Naive thymus-derived CD8-positive, alpha-beta T cell (primary cell): Measurements from ENCODE around the gene STXBP5L. TPM values are rescaled to one million over a fixed set of nuclear protein-coding genes. Genes with fewer than 3 reads are reported as not detected.
"Not testable (repeated sequence)": the region's sequence is repeated elsewhere in the genome, so short reads cannot be mapped to it uniquely, and the experiment has no call there.

Source experiments
- ATAC-seq, 2 donors: fragments of 150-1000 bp; cut with Tn5 transposase in 1 of 2; sonication (Bioruptor Pico), chemical (Tn5 transposase) in 1 of 2; 1 replicate in 1 of 2; 2 replicates in 1 of 2; pipeline ENCODE4 v1.10.0; 2021; ENCODE audit warnings: mild to moderate bottlenecking in 2 of 2, moderate library complexity in 2 of 2
- POLR2A ChIA-PET: fragments of 350-600 bp; sonication (Branson Sonifier 250); formaldehyde crosslinking; loops from one replicate; lab custom pipeline; 2021; ENCODE audit warnings: antibody characterized with exemption; lab: Charles Lee
- DNase-seq, 10 donors: peaks; one replicate each; pipeline versions ENCODE4 v3.0.0 to v3.0.0-alpha.2; 2020 to 2022
- H3K27ac Mint-ChIP-seq, 10 donors: one replicate each; pipeline ENCODE4 v1.8.0; 2020 to 2022; ENCODE audit warnings: mild to moderate bottlenecking in 10 of 10, mixed read lengths in 10 of 10, moderate library complexity in 4 of 10, inconsistent platforms in 1 of 10
- H3K27me3 Mint-ChIP-seq, 5 donors: one replicate each; pipeline ENCODE4 v1.8.0; 2021 to 2022; ENCODE audit warnings: mixed read lengths in 5 of 5
- H3K36me3 Mint-ChIP-seq, 3 donors: one replicate each; pipeline ENCODE4 v1.8.0; 2020 to 2022; ENCODE audit warnings: mixed read lengths in 3 of 3, mild to moderate bottlenecking in 2 of 3, inconsistent platforms in 1 of 3
- H3K4me1 Mint-ChIP-seq, 4 donors: one replicate each; pipeline ENCODE4 v1.8.0; 2021 to 2022; ENCODE audit warnings: mixed read lengths in 4 of 4
- H3K4me3 Mint-ChIP-seq, 10 donors: one replicate each; pipeline ENCODE4 v1.8.0; 2020 to 2022; ENCODE audit warnings: mild to moderate bottlenecking in 10 of 10, mixed read lengths in 10 of 10, moderate library complexity in 6 of 10, inconsistent platforms in 1 of 10
- H3K9me3 Mint-ChIP-seq, 9 donors: one replicate each; pipeline ENCODE4 v1.8.0; 2020 to 2022; ENCODE audit warnings: mixed read lengths in 9 of 9, mild to moderate bottlenecking in 3 of 9, inconsistent platforms in 1 of 9, moderate library complexity in 1 of 9
- polyA plus RNA-seq, 3 donors: library from polyadenylated mRNA; unstranded; fragments of 300-500 nt; fragmentation: Illumina TruSeq; gene quantifications; one replicate each; pipeline ENCODE4 v1.2.3, GENCODE V29; 2021
- total RNA-seq, 8 experiments: library from RNA in 2 of 8; stranded (reverse) in 2 of 8; gene quantifications; one replicate each; pipeline ENCODE4 v1.2.3 and lab custom pipeline; 2021 to 2026

The STXBP5L gene
- total and polyA plus RNA-seq, 5 experiments from 2014 or later = not detected

GRCh38 chr3:121295452-121295851 is 387.4 kb downstream of the STXBP5L start:
- Mint-ChIP-seq H3K27ac (no peak overlapping the region), H3K4me1 (no peaks in the 10 kb centered on the region), H3K9me3 (peaks cover 0 to 6% (median 1%) of the 10 kb centered on the region in 9 donors), H3K4me3 (no peak overlapping the region), H3K27me3 (no peaks in the 10 kb centered on the region), H3K36me3 (no peaks in the 10 kb centered on the region)
- ATAC-seq (no peak), DNase-seq (no peak)
- POLR2A ChIA-PET = no interaction called here

- H3K27me3 Mint-ChIP-seq = no peaks in the 10 kb centered on the region
- H3K36me3 Mint-ChIP-seq = no peaks in the 10 kb centered on the region
- no peak for ATAC-seq
- no peaks in the 10 kb centered on the region for H3K4me1 Mint-ChIP-seq
- H3K4me3 Mint-ChIP-seq = no peak overlapping the region
- H3K9me3 Mint-ChIP-seq = peaks cover 0 to 5% (median 0%) of the 10 kb centered on the region in 9 donors
- no peak overlapping the region for H3K27ac Mint-ChIP-seq
- no peak for DNase-seq
- POLR2A ChIA-PET = no interaction called here
Measured at GRCh38 chr3:121295979-121296378, 388.0 kb downstream of the STXBP5L start.

- ATAC-seq (no peak), DNase-seq (no peak)
- Mint-ChIP-seq H3K36me3 (no peaks in the 10 kb centered on the region), H3K4me3 (no peak overlapping the region), H3K4me1 (no peaks in the 10 kb centered on the region), H3K9me3 (peaks cover 0 to 7% (median 0%) of the 10 kb centered on the region in 9 donors), H3K27ac (no peak overlapping the region), H3K27me3 (peaks cover 0 to 8% (median 0%) of the 10 kb centered on the region in 5 donors)
- POLR2A ChIA-PET = no interaction called here
Measured at GRCh38 chr3:121324320-121324719, 416.3 kb downstream of the STXBP5L start.

GRCh38 chr3:121330118-121330517 is 422.1 kb downstream of the STXBP5L start:
- no peak overlapping the region for H3K27ac Mint-ChIP-seq
- H3K4me3 Mint-ChIP-seq = no peak overlapping the region
- H3K4me1 Mint-ChIP-seq = no peaks in the 10 kb centered on the region
- POLR2A ChIA-PET = no interaction called here
- peaks cover 0 to 10% (median 0%) of the 10 kb centered on the region in 9 donors for H3K9me3 Mint-ChIP-seq
- no peak for DNase-seq
- no peaks in the 10 kb centered on the region for H3K36me3 Mint-ChIP-seq
- no peak for ATAC-seq
- peaks cover 3 to 20% (median 7%) of the 10 kb centered on the region in 5 donors for H3K27me3 Mint-ChIP-seq

DNA sequence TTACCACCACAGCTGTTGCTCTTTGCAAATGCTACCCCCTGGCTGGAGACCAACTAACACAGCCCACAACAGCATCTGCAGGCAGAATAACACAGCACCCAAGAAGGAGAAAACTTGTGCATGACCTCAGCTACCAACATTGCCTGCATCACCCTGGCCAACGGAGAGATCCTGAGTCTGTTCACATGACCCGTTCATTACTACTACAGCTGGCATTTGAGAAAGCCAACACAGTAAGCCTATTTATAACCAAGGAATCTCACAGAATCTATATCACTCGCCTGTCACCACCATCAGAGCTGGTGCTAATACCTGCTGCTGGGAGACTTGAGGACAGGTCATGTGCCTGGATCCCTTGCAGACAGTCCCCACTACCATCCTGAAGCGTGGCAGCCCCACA is 422.6 kb downstream of the STXBP5L start:
- Mint-ChIP-seq H3K9me3 (peaks cover 0 to 10% (median 0%) of the 10 kb centered on the region in 9 donors), H3K27ac (no peak overlapping the region), H3K27me3 (peaks cover 3 to 20% (median 8%) of the 10 kb centered on the region in 5 donors), H3K4me3 (no peak overlapping the region), H3K4me1 (no peaks in the 10 kb centered on the region), H3K36me3 (no peaks in the 10 kb centered on the region)
- ATAC-seq = no peak
- no peak for DNase-seq
- POLR2A ChIA-PET = no interaction called here

DNA sequence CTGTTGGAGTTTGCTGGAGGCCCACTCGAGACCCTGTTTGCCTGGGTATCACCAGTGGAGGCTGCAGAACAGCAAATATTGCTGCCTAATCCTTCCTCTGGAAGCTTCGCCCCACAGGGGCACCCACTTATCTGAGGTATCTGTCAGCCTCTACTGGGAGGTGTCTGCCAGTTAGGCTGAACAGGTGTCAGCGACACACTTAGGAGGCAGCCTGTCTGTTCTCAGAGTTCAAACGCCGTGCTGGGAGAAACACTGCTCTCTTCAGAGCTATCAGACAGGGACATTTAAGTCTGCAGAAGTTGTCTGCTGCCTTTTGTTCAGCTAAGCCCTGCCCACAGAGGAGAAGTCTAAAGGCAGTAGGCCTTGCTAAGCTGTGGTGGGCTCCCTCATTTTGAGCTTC is 448.0 kb downstream of the STXBP5L start:
- peaks cover 0 to 46% (median 31%) of the 10 kb centered on the region in 9 donors for H3K9me3 Mint-ChIP-seq
- H3K4me3 Mint-ChIP-seq, H3K27ac Mint-ChIP-seq, POLR2A ChIA-PET, DNase-seq, ATAC-seq, H3K4me1 Mint-ChIP-seq, H3K27me3 Mint-ChIP-seq: not testable (repeated sequence)
- H3K36me3 Mint-ChIP-seq = peaks cover 0 to 15% (median 0%) of the 10 kb centered on the region in 3 donors

DNA sequence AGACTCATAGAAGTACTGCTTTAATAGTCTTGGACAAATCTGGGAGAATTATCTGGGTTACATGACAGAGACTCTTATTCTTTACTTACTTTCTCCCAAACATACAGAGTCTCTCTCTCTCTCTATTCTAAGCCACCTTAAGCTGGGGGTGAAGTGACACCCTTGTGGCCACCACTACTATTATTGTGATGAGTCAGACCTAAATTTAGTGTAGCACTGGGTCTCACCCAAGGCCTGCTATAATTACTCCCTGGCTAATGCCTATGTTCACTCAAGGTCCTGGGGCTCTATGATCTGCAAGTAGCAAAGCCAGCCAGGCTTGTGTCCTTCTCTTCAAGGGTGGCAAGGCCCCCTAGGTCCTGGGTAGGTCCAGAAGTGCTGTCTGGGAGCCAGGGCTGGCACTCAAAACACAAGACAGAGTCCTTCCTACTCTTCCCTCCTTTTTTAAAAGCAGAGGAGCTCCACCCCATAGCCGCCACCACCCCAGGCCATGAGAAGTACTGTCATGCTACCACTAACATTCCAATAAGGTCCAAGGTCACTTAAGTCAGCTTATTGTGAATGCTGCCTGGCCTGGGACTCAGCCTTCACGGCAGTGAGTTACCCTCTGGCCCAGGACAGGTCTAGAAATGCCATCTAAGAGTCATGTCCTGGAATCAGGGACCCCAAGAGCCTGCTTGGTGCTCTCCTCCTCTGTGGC is 454.2 kb downstream of the STXBP5L start:
- no peak overlapping the region for H3K4me3 Mint-ChIP-seq
- H3K4me1 Mint-ChIP-seq = no peaks in the 10 kb centered on the region
- peaks cover 0 to 11% (median 2%) of the 10 kb centered on the region in 5 donors for H3K27me3 Mint-ChIP-seq
- POLR2A ChIA-PET = no interaction called here
- peaks cover 0 to 22% (median 14%) of the 10 kb centered on the region in 9 donors for H3K9me3 Mint-ChIP-seq
- DNase-seq (no peak), ATAC-seq (no peak)
- peaks cover 0 to 9% (median 0%) of the 10 kb centered on the region in 3 donors for H3K36me3 Mint-ChIP-seq
- no peak overlapping the region for H3K27ac Mint-ChIP-seq

GRCh38 chr3:121388308-121388707 is 480.3 kb downstream of the STXBP5L start:
- H3K27ac Mint-ChIP-seq, DNase-seq, H3K4me3 Mint-ChIP-seq, POLR2A ChIA-PET, H3K4me1 Mint-ChIP-seq, ATAC-seq: not testable (repeated sequence)
- Mint-ChIP-seq H3K9me3 (peaks cover 0 to 14% (median 4%) of the 10 kb centered on the region in 9 donors), H3K36me3 (peaks cover 0 to 11% (median 0%) of the 10 kb centered on the region in 3 donors), H3K27me3 (peaks cover 0 to 12% (median 1%) of the 10 kb centered on the region in 5 donors)

- H3K27ac Mint-ChIP-seq = not testable (repeated sequence)
Measured at GRCh38 chr3:121395967-121396366, 488.0 kb downstream of the STXBP5L start.

GRCh38 chr3:121398051-121398450 is 490.0 kb downstream of the STXBP5L start:
- H3K4me1 Mint-ChIP-seq, H3K9me3 Mint-ChIP-seq, H3K36me3 Mint-ChIP-seq, POLR2A ChIA-PET, H3K4me3 Mint-ChIP-seq, H3K27ac Mint-ChIP-seq, ATAC-seq, DNase-seq: not testable (repeated sequence)
- H3K27me3 Mint-ChIP-seq = peaks cover 11 to 43% (median 16%) of the 10 kb centered on the region in 5 donors

More at GRCh38 chr3:121395967-121396366, 488.0 kb downstream of the STXBP5L start:
- ATAC-seq, H3K4me1 Mint-ChIP-seq, POLR2A ChIA-PET, H3K4me3 Mint-ChIP-seq, H3K36me3 Mint-ChIP-seq, DNase-seq: not testable (repeated sequence)
- peaks cover 0 to 11% (median 0%) of the 10 kb centered on the region in 9 donors for H3K9me3 Mint-ChIP-seq
- peaks cover 11 to 43% (median 18%) of the 10 kb centered on the region in 5 donors for H3K27me3 Mint-ChIP-seq

DNA sequence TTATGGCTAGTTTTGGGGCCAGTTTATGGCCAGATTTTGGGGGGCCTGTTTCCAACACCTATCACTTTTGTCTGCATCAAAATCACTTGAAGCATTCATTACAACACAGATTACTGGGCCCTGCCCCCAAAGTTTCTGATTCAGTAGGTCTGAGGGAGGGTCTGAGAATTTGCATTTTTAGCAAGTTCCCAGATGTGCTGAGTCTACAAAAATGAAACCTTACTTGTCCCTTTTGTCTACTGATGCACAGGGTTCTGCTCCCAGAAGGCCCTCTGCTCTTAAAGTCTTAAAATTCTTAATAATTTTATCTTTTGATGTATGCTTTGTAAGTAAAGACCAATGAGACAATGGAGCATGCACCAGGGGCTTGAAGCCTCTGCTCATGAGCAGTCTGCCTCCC is 491.8 kb downstream of the STXBP5L start:
- POLR2A ChIA-PET = no interaction called here
- DNase-seq (no peak), ATAC-seq (no peak)
- peaks cover 0 to 7% (median 0%) of the 10 kb centered on the region in 9 donors for H3K9me3 Mint-ChIP-seq
- peaks cover 5 to 31% (median 15%) of the 10 kb centered on the region in 5 donors for H3K27me3 Mint-ChIP-seq
- peaks cover 0 to 2% (median 0%) of the 10 kb centered on the region in 3 donors for H3K36me3 Mint-ChIP-seq
- H3K27ac Mint-ChIP-seq = no peak overlapping the region
- H3K4me3 Mint-ChIP-seq = no peak overlapping the region
- no peaks in the 10 kb centered on the region for H3K4me1 Mint-ChIP-seq

DNA sequence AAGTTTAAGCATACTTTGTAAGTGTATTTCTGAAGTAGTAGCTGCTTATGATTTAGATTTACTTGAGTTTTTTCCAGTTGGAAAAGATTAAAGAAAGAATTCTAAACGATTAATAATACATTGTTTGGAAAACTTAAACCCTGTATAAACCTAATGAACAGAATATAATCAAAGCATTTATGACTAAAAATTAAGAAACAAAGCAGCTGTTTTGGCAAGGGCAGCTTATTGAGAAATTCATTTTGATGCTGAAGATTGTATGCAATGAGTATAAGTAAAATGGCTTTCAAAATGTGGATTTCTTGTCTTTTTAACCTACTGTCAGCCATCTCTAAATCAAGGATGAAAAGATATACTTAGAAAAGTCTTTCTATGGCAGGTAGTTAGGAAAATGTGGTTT is 497.6 kb downstream of the STXBP5L start:
- peaks cover 0 to 2% (median 0%) of the 10 kb centered on the region in 4 donors for H3K4me1 Mint-ChIP-seq
- H3K27me3 Mint-ChIP-seq = peaks cover 0 to 3% (median 0%) of the 10 kb centered on the region in 5 donors

DNA sequence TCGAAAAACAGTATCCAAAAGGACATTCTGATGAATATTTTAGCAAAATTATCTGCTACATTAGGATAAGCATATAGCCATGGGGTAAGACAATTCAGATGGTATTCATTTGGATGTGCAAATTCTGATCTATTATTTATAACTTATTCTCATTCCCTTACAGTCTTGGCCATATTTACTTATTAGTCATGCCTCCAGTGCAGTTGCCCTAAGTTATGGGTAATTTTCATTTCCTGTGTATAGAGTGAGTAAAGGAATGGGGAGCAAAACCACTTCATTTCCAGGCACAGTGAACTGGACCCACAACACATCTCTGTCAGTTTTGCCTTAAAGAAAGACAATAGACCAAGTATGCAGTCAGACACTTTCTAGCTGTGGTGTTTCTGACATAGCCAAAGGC is 503.5 kb downstream of the STXBP5L start:
- Mint-ChIP-seq H3K4me1 (peaks cover 0 to 2% (median 0%) of the 10 kb centered on the region in 4 donors), H3K27ac (no peak overlapping the region), H3K27me3 (peaks cover 0 to 10% (median 0%) of the 10 kb centered on the region in 5 donors), H3K4me3 (no peak overlapping the region), H3K9me3 (no peaks in the 10 kb centered on the region), H3K36me3 (no peaks in the 10 kb centered on the region)
- DNase-seq = no peak
- ATAC-seq = no peak
- POLR2A ChIA-PET = no interaction called here

More for the DNA sequence above, 497.6 kb downstream of the STXBP5L start:
- no peak overlapping the region for H3K27ac Mint-ChIP-seq
- no peak for DNase-seq
- no peak for ATAC-seq
- H3K4me3 Mint-ChIP-seq = no peak overlapping the region
- H3K36me3 Mint-ChIP-seq = no peaks in the 10 kb centered on the region
- POLR2A ChIA-PET = no interaction called here
- H3K9me3 Mint-ChIP-seq = peaks cover 0 to under 1% (median 0%) of the 10 kb centered on the region in 9 donors
